ENCODE data around the gene INO80E.

Gene INO80E

DNA sequence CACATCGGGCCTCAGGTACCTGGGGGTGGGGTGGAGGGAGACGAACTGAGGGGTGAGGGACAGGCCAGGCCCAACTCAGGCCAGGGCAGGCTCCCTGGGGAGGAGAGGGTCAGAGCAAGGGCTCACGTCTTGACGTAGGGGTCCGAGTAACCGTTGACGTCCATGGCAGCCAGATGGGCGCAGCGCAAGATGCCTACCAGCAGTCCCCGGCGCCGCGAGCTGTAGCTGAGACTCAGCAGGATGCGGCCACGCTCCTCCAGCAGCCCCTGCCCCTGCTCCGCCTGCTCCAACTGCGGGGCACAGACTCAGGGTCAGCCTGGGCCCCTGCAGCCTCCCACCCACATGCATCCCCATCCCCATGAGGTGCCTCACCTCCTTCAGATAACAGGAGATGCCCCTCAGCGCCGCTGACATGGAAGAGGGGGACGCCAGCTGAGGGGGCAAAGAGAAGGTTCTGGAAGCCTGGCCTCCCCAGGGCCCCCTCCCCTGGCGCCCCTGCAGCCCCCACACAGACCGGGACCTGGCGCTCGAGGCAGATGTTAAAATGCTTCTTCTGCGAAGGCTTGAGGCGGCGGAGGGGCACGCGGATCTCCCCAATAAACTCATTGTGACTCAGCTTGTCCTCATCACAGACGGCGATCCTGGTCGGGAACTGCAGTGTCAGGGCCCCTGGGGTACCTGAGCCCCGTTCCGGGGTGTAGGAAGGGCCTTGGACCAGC lies 10.8 kb downstream of the INO80E start:
- no peak overlapping the region for H3K27ac ChIP-seq (replicated peaks)
- no peaks in the 10 kb centered on the region for H3K27me3 ChIP-seq (ENCODE audit: insufficient read depth, poor library complexity, severe bottlenecking)
- TF ChIP-seq SPI1 (IDR thresholded peaks at IDR 0.05; ENCODE audit: borderline replicate concordance, low read depth) (no peak), GABPA (IDR thresholded peaks at IDR 0.05; ENCODE audit: low read depth) (no peak), POLR2AphosphoS5 (IDR thresholded peaks at IDR 0.05; ENCODE audit: low read depth) (no peak)
- TF ChIP-seq, protein P1, sequence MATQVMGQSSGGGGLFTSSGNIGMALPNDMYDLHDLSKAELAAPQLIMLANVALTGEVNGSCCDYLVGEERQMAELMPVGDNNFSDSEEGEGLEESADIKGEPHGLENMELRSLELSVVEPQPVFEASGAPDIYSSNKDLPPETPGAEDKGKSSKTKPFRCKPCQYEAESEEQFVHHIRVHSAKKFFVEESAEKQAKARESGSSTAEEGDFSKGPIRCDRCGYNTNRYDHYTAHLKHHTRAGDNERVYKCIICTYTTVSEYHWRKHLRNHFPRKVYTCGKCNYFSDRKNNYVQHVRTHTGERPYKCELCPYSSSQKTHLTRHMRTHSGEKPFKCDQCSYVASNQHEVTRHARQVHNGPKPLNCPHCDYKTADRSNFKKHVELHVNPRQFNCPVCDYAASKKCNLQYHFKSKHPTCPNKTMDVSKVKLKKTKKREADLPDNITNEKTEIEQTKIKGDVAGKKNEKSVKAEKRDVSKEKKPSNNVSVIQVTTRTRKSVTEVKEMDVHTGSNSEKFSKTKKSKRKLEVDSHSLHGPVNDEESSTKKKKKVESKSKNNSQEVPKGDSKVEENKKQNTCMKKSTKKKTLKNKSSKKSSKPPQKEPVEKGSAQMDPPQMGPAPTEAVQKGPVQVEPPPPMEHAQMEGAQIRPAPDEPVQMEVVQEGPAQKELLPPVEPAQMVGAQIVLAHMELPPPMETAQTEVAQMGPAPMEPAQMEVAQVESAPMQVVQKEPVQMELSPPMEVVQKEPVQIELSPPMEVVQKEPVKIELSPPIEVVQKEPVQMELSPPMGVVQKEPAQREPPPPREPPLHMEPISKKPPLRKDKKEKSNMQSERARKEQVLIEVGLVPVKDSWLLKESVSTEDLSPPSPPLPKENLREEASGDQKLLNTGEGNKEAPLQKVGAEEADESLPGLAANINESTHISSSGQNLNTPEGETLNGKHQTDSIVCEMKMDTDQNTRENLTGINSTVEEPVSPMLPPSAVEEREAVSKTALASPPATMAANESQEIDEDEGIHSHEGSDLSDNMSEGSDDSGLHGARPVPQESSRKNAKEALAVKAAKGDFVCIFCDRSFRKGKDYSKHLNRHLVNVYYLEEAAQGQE (IDR thresholded peaks at IDR 0.05; ENCODE audit: insufficient replicate concordance, low read depth) = no peak
- TF ChIP-seq, protein P2, sequence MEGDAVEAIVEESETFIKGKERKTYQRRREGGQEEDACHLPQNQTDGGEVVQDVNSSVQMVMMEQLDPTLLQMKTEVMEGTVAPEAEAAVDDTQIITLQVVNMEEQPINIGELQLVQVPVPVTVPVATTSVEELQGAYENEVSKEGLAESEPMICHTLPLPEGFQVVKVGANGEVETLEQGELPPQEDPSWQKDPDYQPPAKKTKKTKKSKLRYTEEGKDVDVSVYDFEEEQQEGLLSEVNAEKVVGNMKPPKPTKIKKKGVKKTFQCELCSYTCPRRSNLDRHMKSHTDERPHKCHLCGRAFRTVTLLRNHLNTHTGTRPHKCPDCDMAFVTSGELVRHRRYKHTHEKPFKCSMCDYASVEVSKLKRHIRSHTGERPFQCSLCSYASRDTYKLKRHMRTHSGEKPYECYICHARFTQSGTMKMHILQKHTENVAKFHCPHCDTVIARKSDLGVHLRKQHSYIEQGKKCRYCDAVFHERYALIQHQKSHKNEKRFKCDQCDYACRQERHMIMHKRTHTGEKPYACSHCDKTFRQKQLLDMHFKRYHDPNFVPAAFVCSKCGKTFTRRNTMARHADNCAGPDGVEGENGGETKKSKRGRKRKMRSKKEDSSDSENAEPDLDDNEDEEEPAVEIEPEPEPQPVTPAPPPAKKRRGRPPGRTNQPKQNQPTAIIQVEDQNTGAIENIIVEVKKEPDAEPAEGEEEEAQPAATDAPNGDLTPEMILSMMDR (IDR thresholded peaks at IDR 0.05; ENCODE audit: insufficient read depth, low read length) = no peak
- DNase-seq (ENCODE audit: low read depth in 1 of 2, low spot score in 1 of 2) = no peak
- no peak overlapping the region for H3K4me3 ChIP-seq (replicated peaks; ENCODE audit: insufficient read depth, low read length)

DNA sequence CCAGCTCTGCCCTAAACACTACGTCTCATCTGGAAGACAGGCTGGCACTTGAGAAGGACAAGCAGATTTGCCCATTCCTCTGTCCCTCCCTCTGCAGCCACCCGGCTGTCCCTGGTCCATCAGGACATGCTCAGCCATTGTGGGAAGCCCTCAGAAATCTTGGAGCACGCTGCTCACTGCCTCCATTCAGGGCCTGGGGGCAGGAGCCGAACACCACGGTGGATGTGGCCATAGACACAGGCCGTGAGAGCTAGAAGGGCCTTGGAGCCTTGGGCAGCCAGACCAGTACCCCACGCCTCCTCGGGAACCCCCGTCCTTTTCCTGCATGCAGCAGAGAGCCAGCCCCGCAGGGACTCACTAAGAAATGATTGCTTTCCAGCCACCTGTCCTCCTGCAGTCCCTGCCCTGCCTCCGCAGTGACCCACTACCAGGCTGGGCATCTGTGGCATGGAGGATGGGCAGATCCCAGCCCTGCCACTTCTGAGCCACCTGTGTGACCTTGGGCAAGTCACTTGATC lies 11.4 kb downstream of the INO80E start:
- Histone ChIP-seq H3K4me3 (replicated peaks; ENCODE audit: insufficient read depth, low read length) (no peak overlapping the region), H3K27ac (replicated peaks) (no peak overlapping the region), H3K27me3 (ENCODE audit: insufficient read depth, poor library complexity, severe bottlenecking) (no peaks in the 10 kb centered on the region)
- DNase-seq (ENCODE audit: low read depth in 1 of 2, low spot score in 1 of 2) = no peak
- TF ChIP-seq, protein P2 (IDR thresholded peaks at IDR 0.05; ENCODE audit: insufficient read depth, low read length) = no peak
- TF ChIP-seq GABPA (IDR thresholded peaks at IDR 0.05; ENCODE audit: low read depth) = no peak

DNA sequence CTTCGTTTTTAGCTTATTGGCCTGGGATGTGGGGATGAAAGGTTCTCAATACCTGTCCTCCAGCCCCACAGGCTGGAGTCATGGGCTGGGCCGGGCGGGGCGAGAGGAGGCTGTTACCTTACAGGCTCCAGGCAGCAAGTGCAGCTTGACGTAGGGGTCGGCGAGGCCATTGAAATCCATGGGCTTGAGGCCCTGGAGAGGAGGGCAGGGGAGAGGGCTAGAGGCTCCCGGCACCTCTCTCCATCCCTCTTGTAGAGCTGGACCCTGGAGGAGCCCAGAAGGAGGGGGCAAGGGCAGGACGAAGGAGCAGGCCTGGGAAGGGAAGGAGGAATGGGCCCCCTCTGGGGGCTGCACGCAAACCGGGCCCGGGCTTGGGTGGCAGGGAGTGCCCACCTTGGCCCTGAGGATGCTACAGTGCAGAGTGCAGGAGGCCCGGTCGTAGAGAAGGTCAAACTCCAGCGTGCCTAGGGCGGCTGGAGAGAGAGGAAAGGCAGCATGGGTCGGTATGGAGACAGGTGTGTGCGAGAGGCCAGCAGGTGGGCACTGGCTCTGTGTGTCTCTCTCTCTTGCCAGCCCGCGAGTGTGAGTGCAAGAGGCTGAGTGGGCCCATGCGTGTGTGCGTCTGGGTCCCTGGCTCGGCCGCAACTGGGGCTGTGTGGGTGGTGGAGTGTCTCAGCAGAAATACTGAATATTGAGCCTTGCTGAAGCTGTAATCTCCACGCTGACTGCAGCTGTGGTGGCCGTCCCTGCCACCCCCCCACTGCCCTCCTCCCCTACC lies 13.2 kb downstream of the INO80E start:
- no peak overlapping the region for H3K4me3 ChIP-seq (replicated peaks; ENCODE audit: insufficient read depth, low read length)
- TF ChIP-seq POLR2AphosphoS5 (IDR thresholded peaks at IDR 0.05; ENCODE audit: low read depth) (no peak), SPI1 (IDR thresholded peaks at IDR 0.05; ENCODE audit: borderline replicate concordance, low read depth) (no peak), GABPA (IDR thresholded peaks at IDR 0.05; ENCODE audit: low read depth) (no peak)
- TF ChIP-seq, protein P2 (IDR thresholded peaks at IDR 0.05; ENCODE audit: insufficient read depth, low read length) = no peak
- TF ChIP-seq, protein P1 (IDR thresholded peaks at IDR 0.05; ENCODE audit: insufficient replicate concordance, low read depth) = no peak
- no peak for DNase-seq (ENCODE audit: low read depth in 1 of 2, low spot score in 1 of 2)
- H3K27ac ChIP-seq (replicated peaks) = no peak overlapping the region
- no peaks in the 10 kb centered on the region for H3K27me3 ChIP-seq (ENCODE audit: insufficient read depth, poor library complexity, severe bottlenecking)
